Natural killer cell (primary cell): ENCODE measurements around the gene GTF2IRD2. TPM values are rescaled to one million over a fixed set of nuclear protein-coding genes. Genes with fewer than 3 reads are reported as not detected.
"Not testable (repeated sequence)": the region's sequence is repeated elsewhere in the genome, so short reads cannot be mapped to it uniquely, and the experiment has no call there.

ENCODE experiments used
- ATAC-seq, 3 donors: fragments of 150-1000 bp in 2 of 3; fragments of 200-7000 bp in 1 of 3; cut with Tn5 transposase; 1 replicate in 1 of 3; 2 replicates in 2 of 3; pipeline ENCODE4 v1.10.0; 2021; ENCODE audit warnings: mild to moderate bottlenecking in 2 of 3, moderate library complexity in 2 of 3
- DNase-seq, 2 donors: peaks; one replicate each; pipeline versions ENCODE4 v3.0.0 to v3.0.0-alpha.2; 2013 to 2021; ENCODE audit warnings: mixed read lengths in 1 of 2
- H3K27ac ChIP-seq: one replicate; pipeline ENCODE4 v1.5.1; 2013; ENCODE audit warnings: mild to moderate bottlenecking, low read length
- H3K27me3 ChIP-seq: one replicate; pipeline ENCODE4 v1.6.1; 2013; ENCODE audit warnings: low read length; ENCODE audit not compliant: control insufficient read depth, insufficient read depth
- H3K36me3 ChIP-seq: one replicate; pipeline ENCODE4 v1.6.1; 2013; ENCODE audit warnings: low read length; ENCODE audit not compliant: control insufficient read depth, insufficient read depth
- H3K4me1 ChIP-seq: one replicate; pipeline ENCODE4 v1.6.1; 2013; ENCODE audit warnings: low read length; ENCODE audit not compliant: control insufficient read depth, insufficient read depth
- H3K4me3 ChIP-seq: one replicate; pipeline ENCODE4 v1.5.1; 2013; ENCODE audit warnings: low read length
- H3K9me3 ChIP-seq: one replicate; pipeline ENCODE4 v1.6.1; 2013; ENCODE audit warnings: low read length; ENCODE audit not compliant: control insufficient read depth, insufficient read depth
- H3K27ac Mint-ChIP-seq, 2 donors: one replicate each; pipeline ENCODE4 v1.8.0; 2022; ENCODE audit warnings: mild to moderate bottlenecking in 2 of 2, mixed read lengths in 2 of 2, moderate library complexity in 1 of 2
- H3K27me3 Mint-ChIP-seq, 2 donors: one replicate each; pipeline ENCODE4 v1.8.0; 2022; ENCODE audit warnings: low read depth in 2 of 2, mixed read lengths in 2 of 2
- H3K36me3 Mint-ChIP-seq: one replicate; pipeline ENCODE4 v1.8.0; 2022; ENCODE audit warnings: mixed read lengths
- H3K4me1 Mint-ChIP-seq, 2 donors: one replicate each; pipeline ENCODE4 v1.8.0; 2022; ENCODE audit warnings: mixed read lengths in 2 of 2
- H3K4me3 Mint-ChIP-seq: one replicate; pipeline ENCODE4 v1.8.0; 2022; ENCODE audit warnings: mild to moderate bottlenecking, moderate library complexity, mixed read lengths
- H3K9me3 Mint-ChIP-seq, 2 donors: one replicate each; pipeline ENCODE4 v1.8.0; 2022; ENCODE audit warnings: mixed read lengths in 2 of 2
- WGBS: methylation state at CpG from one replicate; pipeline ENCODE4 v1.1.7; 2013; ENCODE audit warnings: missing lambda C conversion rate; ENCODE audit not compliant: insufficient coverage; 5-methylcytosine and 5-hydroxymethylcytosine counted together
- intact Hi-C: fragments of 100-400 bp; cut with micrococcal nuclease; formaldehyde crosslinking; loops from one replicate; pipeline ENCODE4 v1.14.2; 2022
- total RNA-seq, 4 donors: library from RNA; stranded (reverse); fragments of 120-200 nt in 1 of 4; gene quantifications; one replicate each; pipeline versions ENCODE4 v1.2.3 to v1.2.4, GENCODE V29; 2013 to 2022

GTF2IRD2 gene
- 10 to 100 TPM; 11.6 to 24.7 (median 23.5) TPM for total RNA-seq
- total RNA-seq (2013), result 27.4 TPM

DNA sequence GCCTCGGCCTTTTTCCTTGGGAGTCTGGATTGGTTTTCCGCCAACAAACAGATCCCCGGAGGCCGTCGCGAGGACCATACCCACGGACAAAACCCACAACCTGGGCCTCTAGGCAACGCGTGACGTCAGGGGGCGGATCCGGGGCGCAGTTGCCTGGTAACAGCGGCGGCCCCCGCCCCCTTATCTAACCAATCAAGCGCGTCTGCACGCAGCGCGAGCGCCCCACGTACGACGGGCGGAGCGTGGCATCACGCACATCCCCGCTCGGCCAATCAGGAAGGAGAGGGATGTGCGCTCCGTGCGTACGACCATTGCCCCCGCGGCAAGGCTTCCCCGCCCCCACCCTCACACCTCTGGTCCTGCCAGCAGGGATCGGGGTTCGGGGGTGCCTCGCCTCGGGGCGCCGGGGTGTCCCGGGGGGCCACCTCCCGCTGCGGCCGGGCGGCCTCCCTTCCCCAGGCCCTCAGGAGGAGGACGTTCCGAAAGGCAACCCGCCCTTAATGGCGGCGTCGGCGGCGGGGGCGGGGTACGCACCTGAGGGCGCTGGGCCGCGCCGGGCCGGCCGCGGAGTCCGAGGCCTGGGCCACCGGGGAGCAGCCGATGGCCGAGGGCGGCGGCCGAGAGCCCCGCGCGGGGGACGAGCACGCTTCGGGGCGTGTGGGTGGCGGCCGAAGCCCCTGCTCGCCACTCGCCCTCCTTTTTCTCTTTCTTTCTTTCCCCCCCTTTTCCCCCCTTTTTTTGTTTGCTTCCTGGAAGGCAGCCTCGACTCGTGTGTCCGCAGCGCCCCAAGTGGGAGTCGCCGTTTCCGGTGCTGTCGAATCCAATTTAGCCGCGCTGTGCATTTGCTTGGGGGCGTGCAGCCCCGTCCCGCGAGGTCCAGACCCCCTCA is at the start of gene GTF2IRD2:
Gene GTF2IRD2 (minus strand): TSS at position 773 of the 889 bp plus-strand sequence. CDS start 15,227 bp downstream, outside the sequence.
- H3K4me1 ChIP-seq, H3K27me3 Mint-ChIP-seq, H3K4me1 Mint-ChIP-seq, H3K36me3 ChIP-seq, H3K27me3 ChIP-seq, intact Hi-C loops, H3K9me3 ChIP-seq, H3K9me3 Mint-ChIP-seq, H3K36me3 Mint-ChIP-seq: not testable (repeated sequence)
- WGBS, result 0% methylated on average over 14 of the region's 97 CpGs
- peak in 1 of 2 donors; percentile 28 for DNase-seq
- peak; percentile 92 to 99 (median 95) for ATAC-seq
- Histone ChIP-seq H3K4me3 (peak within 1 kb of the TSS; percentile 10), H3K27ac (peak within 1 kb of the TSS; percentile 50)
- Mint-ChIP-seq H3K27ac (peak within 1 kb of the TSS in 1 of 2 donors; percentile 69), H3K4me3 (peak within 1 kb of the TSS; percentile 79)

DNA sequence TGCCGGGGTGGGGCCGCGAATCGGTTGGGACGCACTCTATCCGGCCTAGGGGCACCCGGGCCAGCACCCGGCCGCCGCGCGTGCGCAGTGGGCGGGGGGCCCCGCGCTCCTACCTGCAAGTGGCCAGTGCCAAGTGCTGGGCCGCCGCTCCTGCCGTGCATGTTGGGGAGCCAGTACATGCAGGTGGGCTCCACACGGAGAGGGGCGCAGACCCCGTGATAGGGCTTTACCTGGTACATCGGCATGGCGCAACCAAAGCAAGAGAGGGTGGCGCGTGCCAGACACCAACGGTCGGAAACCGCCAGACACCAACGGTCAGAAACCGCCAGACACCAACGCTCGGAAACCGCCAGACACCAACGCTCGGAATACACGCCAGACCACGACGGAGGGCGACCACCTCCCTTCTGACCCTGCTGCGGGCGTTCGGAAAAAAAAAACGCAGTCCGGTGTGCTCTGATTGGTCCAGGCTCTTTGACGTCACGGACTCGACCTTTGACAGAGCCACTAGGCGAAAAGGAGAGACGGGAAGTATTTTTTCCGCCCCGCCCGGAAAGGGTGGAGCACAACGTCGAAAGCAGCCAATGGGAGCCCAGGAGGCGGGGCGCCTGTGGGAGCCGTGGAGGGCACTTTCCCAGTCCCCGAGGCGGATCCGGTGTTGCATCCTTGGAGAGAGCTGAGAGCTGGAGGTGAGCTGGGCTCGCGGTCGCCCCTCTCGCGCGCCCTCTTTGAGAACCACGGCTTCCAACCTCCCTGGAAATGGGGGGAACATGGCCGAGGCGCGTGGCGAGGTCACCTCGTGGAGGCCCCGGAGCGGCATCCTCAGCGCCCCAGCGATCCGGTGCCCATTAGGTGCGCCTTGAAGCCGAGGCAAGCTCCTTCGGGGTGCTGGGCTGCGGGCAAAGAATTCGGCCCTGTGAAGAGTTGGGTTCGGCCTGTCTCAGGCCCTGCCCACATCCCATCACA is 39.0 kb upstream of the GTF2IRD2 start:
- H3K27me3 ChIP-seq, H3K36me3 Mint-ChIP-seq, H3K9me3 Mint-ChIP-seq, H3K36me3 ChIP-seq, intact Hi-C loops, H3K4me1 ChIP-seq, H3K27me3 Mint-ChIP-seq, H3K4me1 Mint-ChIP-seq, H3K9me3 ChIP-seq: not testable (repeated sequence)
- peak overlapping the region; percentile 64 for H3K27ac ChIP-seq
- Mint-ChIP-seq H3K27ac (peak overlapping the region; percentile 80 to 84), H3K4me3 (peak overlapping the region; percentile 91)
- WGBS, result under 1% methylated on average over 41 of the region's 84 CpGs
- DNase-seq (peak; percentile 78 to 79), ATAC-seq (peak; percentile 71 to 84 (median 82))
- H3K4me3 ChIP-seq, result peak overlapping the region; percentile 61

DNA sequence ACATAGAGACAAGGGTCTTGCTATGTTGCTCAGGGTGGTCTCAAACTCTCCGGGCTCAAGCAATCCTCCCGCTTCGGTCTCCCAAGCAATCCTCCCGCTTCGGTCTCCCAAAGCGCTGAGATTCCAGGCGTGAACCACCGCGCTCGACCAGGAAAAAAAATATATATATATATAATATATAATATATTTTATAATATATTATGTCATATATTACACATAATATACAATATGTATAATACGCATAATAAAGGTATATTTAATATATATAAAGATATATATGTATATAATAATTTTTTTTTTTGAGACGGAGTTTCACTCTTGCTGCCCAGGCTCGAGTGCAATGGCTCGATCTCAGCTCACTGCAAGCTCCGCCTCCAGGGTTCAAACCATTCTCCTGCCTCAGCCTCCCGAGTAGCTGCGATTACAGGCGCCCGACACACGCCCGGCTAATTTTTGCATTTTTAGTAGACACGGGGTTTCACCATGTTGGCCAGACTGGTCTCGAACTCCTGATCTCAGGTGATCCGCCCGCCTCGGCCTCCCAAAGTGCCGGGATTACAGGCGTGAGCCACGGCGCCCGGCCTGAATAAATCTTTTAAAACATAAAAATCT is 38.2 kb upstream of the GTF2IRD2 start:
- H3K4me3 Mint-ChIP-seq, H3K4me1 Mint-ChIP-seq, H3K9me3 ChIP-seq, DNase-seq, H3K36me3 Mint-ChIP-seq, H3K4me3 ChIP-seq, H3K36me3 ChIP-seq, H3K27me3 ChIP-seq, H3K27ac Mint-ChIP-seq, H3K9me3 Mint-ChIP-seq, ATAC-seq, H3K4me1 ChIP-seq, intact Hi-C loops, H3K27ac ChIP-seq, H3K27me3 Mint-ChIP-seq: not testable (repeated sequence)
- WGBS, result 96% methylated on average over 4 of the region's 31 CpGs

DNA sequence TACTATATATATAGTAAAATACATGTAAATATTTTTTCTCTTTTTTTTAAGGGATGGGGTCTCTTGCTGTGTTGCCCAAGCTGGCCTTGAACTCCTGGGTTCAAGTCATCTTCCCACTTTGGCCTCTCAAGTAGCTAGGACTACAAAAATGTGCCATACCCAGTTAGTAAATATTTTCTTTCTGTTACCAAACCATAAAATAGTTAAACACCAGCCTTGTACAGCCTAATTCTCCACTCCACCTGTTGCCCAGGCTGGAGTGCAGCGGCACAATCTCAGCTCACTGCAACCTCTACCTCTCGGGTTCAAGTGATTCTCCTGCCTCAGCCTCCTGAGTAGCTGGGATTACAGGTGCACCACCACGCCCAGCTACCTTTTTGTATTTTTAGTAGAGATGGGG is 33.9 kb upstream of the GTF2IRD2 start:
- H3K9me3 Mint-ChIP-seq, ATAC-seq, H3K4me3 Mint-ChIP-seq, H3K4me3 ChIP-seq, H3K36me3 ChIP-seq, H3K27ac ChIP-seq, DNase-seq, H3K4me1 Mint-ChIP-seq, H3K27me3 ChIP-seq, H3K4me1 ChIP-seq, intact Hi-C loops, H3K36me3 Mint-ChIP-seq, H3K27ac Mint-ChIP-seq, H3K9me3 ChIP-seq, H3K27me3 Mint-ChIP-seq: not testable (repeated sequence)
- no CpG with 5 or more reads among the region's 3 CpGs for WGBS

DNA sequence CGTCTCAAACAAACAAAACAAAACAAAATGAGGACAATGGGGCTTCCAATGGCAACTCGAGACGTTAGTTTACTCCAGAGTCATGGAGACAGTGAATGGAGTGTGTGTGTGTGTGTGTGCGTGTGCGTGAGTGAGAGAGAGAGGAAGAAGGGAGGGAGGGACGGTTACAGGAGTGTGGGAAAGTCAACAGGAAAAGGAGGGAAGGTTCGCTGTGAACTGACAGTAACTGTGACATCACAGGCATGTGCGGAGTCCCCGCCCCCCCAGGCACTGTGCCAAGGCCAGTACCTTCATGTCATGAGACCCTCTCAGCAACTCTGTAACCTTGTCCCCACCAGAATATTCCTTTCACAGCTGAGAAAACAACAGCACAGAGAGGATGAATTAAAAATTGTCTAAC is 30.7 kb upstream of the GTF2IRD2 start:
- intact Hi-C loops, H3K27me3 ChIP-seq, H3K27ac Mint-ChIP-seq, ATAC-seq, H3K4me3 ChIP-seq, H3K27me3 Mint-ChIP-seq, DNase-seq, H3K36me3 ChIP-seq, H3K9me3 Mint-ChIP-seq, H3K4me1 Mint-ChIP-seq, H3K4me3 Mint-ChIP-seq, H3K4me1 ChIP-seq, H3K9me3 ChIP-seq, H3K27ac ChIP-seq, H3K36me3 Mint-ChIP-seq: not testable (repeated sequence)
- WGBS, result 100% methylated on average over 2 of the region's 9 CpGs

DNA sequence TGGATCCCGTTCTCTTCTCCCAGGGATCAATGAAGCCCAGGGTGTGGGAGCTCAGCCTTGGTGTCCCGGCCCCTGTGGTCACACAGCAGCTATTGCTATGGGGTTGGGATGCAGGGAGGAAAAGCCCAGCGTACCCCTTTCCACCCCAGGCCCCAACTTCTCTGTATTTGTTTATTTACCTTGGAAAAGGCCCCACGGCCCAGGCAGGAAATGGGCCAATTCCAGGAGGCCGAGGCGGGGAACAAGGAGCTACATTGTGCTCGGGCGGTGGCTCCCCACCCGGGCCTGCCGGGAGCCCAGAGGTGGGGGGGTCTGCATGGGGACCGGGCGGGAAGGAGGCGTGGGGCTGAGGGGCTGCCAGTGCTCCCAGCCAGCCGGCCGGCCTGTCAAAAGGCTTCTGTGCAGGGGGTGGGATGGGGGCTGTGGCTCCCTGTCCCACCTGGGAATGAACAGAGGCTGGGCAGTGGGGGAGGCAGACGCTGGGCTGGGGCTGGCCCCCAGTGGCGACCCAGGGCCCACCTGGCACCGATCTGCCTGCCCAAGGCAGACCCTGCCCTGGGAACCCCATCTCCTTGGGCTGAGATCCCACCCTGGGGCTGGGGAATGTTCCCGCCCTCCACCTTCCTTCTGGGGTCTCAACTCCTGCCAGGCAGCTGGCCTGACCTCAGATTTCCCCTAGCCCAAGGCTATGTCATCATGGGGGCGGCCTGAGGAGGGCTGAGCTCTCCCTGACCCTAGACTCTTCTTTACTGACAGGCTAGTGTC is 23.5 kb upstream of the GTF2IRD2 start:
- H3K9me3 Mint-ChIP-seq, H3K36me3 ChIP-seq, H3K4me3 Mint-ChIP-seq, DNase-seq, H3K27me3 ChIP-seq, intact Hi-C loops, H3K9me3 ChIP-seq, H3K27ac ChIP-seq, H3K27ac Mint-ChIP-seq, H3K4me1 Mint-ChIP-seq, ATAC-seq, H3K36me3 Mint-ChIP-seq, H3K4me3 ChIP-seq, H3K4me1 ChIP-seq, H3K27me3 Mint-ChIP-seq: not testable (repeated sequence)
- WGBS, result 97% methylated on average over 10 of the region's 20 CpGs

DNA sequence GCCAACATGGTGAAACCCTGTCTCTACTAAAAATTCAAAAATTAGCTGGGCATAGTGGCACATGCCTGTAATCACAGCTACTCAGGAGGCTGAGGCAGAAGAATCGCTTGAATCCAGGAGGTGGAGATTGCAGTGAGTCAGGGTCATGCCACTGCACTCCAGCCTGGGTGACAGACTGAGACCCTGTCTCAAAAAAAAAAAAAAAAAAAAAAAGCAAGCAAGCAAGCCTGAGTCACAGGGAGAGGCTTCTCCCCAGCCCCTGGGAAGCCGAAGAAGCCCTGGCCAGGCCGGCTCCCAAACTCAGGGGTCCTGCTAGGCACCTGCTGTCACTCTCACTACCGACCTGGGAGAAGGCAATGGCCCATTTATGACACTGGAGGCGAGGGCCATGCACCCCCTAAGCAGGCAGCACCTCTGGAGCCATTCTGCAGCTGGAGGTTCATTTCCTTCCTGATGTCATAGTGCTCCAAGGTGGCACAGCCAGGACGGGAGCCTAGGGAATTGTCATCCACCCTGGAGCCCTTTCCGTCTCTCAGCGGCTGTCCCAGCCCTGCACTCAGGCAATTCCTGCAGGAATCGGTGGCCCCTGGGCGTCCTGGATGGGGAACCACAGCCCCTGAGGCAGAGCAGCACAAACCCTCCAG is 22.8 kb upstream of the GTF2IRD2 start:
- intact Hi-C loops, H3K9me3 ChIP-seq, H3K27me3 Mint-ChIP-seq, H3K4me3 ChIP-seq, H3K27ac ChIP-seq, H3K27ac Mint-ChIP-seq, DNase-seq, H3K9me3 Mint-ChIP-seq, H3K36me3 Mint-ChIP-seq, ATAC-seq, H3K4me3 Mint-ChIP-seq, H3K36me3 ChIP-seq, H3K4me1 ChIP-seq, H3K27me3 ChIP-seq, H3K4me1 Mint-ChIP-seq: not testable (repeated sequence)
- no CpG with 5 or more reads among the region's 10 CpGs for WGBS
